ENCODE measurements around the gene TM4SF4. TPM values are rescaled to one million over a fixed set of nuclear protein-coding genes. Genes with fewer than 3 reads are reported as not detected.
"Not testable (repeated sequence)": the region's sequence is repeated elsewhere in the genome, so short reads cannot be mapped to it uniquely, and the experiment has no call there.

TM4SF4 gene
- total and polyA plus RNA-seq, 12 donors, result not detected

GRCh38 chr3:149442851-149443544 lies 31.5 kb upstream of the TM4SF4 start:
- H3K9me3 ChIP-seq, result no peaks in the 10 kb centered on the region
- 59 to 63% methylated on average over 4 of the region's 4 CpGs for WGBS, 2 donors
- ATAC-seq (peak in 2 of 8 donors; percentile 30 to 71), DNase-seq (no peak)
- H3K27me3 ChIP-seq, result no peaks in the 10 kb centered on the region
- no peak overlapping the region for H3K27ac ChIP-seq
- H3K4me1 ChIP-seq, result peaks cover 0 to 19% (median 4%) of the 10 kb centered on the region in 9 donors
- no peak overlapping the region for H3K4me3 ChIP-seq
- TF ChIP-seq CTCF (IDR thresholded peaks at IDR 0.05), result no peak
- intact Hi-C loops (cut with DNase I), result no loop called here
- H3K36me3 ChIP-seq, result no peaks in the 10 kb centered on the region

- 92 to 97% methylated on average over 2 of the region's 2 CpGs for WGBS, 2 donors
- no peaks in the 10 kb centered on the region for H3K27me3 ChIP-seq
- no peaks in the 10 kb centered on the region for H3K9me3 ChIP-seq
- H3K36me3 ChIP-seq, result no peaks in the 10 kb centered on the region
- no peak overlapping the region for H3K27ac ChIP-seq
- ATAC-seq, result no peak
- TF ChIP-seq CTCF (IDR thresholded peaks at IDR 0.05), result no peak
- peaks cover 0 to 25% (median 7%) of the 10 kb centered on the region in 9 donors for H3K4me1 ChIP-seq
- intact Hi-C loops (cut with DNase I), result no loop called here
- no peak for DNase-seq
- H3K4me3 ChIP-seq, result no peak overlapping the region
Observed at GRCh38 chr3:149443545-149443912, 31.0 kb upstream of the TM4SF4 start.

- ATAC-seq; DNase-seq; H3K36me3 ChIP-seq; H3K4me3 ChIP-seq; H3K27ac ChIP-seq; H3K9me3 ChIP-seq; intact Hi-C loops (cut with DNase I); H3K27me3 ChIP-seq: not testable (repeated sequence)
- H3K4me1 ChIP-seq, result peaks cover 7 to 38% (median 19%) of the 10 kb centered on the region in 9 donors
- WGBS, 2 donors, result 88 to 90% methylated on average over 17 to 21 of the region's 26 CpGs
Observed at GRCh38 chr3:149444867-149445266, 29.6 kb upstream of the TM4SF4 start.

GRCh38 chr3:149448331-149448831 lies 26.1 kb upstream of the TM4SF4 start:
- H3K27ac ChIP-seq, result peak overlapping the region in 9 of 10 donors; percentile 1 to 80 (median 64)
- peak in 2 of 8 donors; percentile 25 to 57 for ATAC-seq
- H3K9me3 ChIP-seq, result peaks cover 0 to 14% (median 0%) of the 10 kb centered on the region in 11 donors
- peaks cover 8 to 32% (median 29%) of the 10 kb centered on the region in 9 donors for H3K4me1 ChIP-seq
- no peaks in the 10 kb centered on the region for H3K27me3 ChIP-seq
- intact Hi-C loops (cut with DNase I), result loop anchor here in 1 of 10 donors (2.0 kb wide), 1 partner anchor 62 kb away; no protein-coding TSS in a partner anchor
- H3K36me3 ChIP-seq, result no peaks in the 10 kb centered on the region
- no peak for TF ChIP-seq CTCF (IDR thresholded peaks at IDR 0.05)
- no peak overlapping the region for H3K4me3 ChIP-seq
- 40 to 45% methylated on average over 3 of the region's 3 CpGs for WGBS, 2 donors
- DNase-seq, result no peak

GRCh38 chr3:149449182-149449581 lies 25.3 kb upstream of the TM4SF4 start:
- H3K27ac ChIP-seq, result peak overlapping the region in 8 of 10 donors; percentile 1 to 80 (median 70)
- H3K36me3 ChIP-seq, result no peaks in the 10 kb centered on the region
- H3K4me1 ChIP-seq, result peaks cover 8 to 32% (median 29%) of the 10 kb centered on the region in 9 donors
- intact Hi-C loops (cut with DNase I), result loop anchor here in 1 of 10 donors (2.0 kb wide), 1 partner anchor 62 kb away; no protein-coding TSS in a partner anchor
- DNase-seq (no peak), ATAC-seq (peak in 6 of 8 donors; percentile 62 to 93 (median 79))
- peaks cover 0 to 14% (median 0%) of the 10 kb centered on the region in 11 donors for H3K9me3 ChIP-seq
- no peak overlapping the region for H3K4me3 ChIP-seq
- no peak for TF ChIP-seq CTCF (IDR thresholded peaks at IDR 0.05)
- H3K27me3 ChIP-seq, result no peaks in the 10 kb centered on the region
- 34 to 41% methylated on average over 3 of the region's 3 CpGs for WGBS, 2 donors
